Muscle of back (tissue), 11 donors: Measurements from ENCODE around the gene B4GALNT4. TPM values are rescaled to one million over a fixed set of nuclear protein-coding genes. Genes with fewer than 3 reads are reported as not detected.
A peak's percentile ranks its signal among the peaks of the same experiment; 100 is the strongest.
"Not testable (repeated sequence)": the region's sequence is repeated elsewhere in the genome, so short reads cannot be mapped to it uniquely, and the experiment has no call there.

ENCODE experiments used
- DNase-seq, 3 donors: peaks; one replicate each; pipeline versions ENCODE4 v3.0.0 to v3.0.0-alpha.2; 2013
- polyA plus RNA-seq, 10 donors: library from polyadenylated mRNA; unstranded; fragments of 120-200 nt; gene quantifications; one replicate each; pipeline ENCODE4 v1.2.1, GENCODE V29; 2013; ENCODE audit not compliant: insufficient read length in 10 of 10

B4GALNT4 gene
- polyA plus RNA-seq, 10 donors = 9.4 to 35.6 (median 13.8) TPM

DNA sequence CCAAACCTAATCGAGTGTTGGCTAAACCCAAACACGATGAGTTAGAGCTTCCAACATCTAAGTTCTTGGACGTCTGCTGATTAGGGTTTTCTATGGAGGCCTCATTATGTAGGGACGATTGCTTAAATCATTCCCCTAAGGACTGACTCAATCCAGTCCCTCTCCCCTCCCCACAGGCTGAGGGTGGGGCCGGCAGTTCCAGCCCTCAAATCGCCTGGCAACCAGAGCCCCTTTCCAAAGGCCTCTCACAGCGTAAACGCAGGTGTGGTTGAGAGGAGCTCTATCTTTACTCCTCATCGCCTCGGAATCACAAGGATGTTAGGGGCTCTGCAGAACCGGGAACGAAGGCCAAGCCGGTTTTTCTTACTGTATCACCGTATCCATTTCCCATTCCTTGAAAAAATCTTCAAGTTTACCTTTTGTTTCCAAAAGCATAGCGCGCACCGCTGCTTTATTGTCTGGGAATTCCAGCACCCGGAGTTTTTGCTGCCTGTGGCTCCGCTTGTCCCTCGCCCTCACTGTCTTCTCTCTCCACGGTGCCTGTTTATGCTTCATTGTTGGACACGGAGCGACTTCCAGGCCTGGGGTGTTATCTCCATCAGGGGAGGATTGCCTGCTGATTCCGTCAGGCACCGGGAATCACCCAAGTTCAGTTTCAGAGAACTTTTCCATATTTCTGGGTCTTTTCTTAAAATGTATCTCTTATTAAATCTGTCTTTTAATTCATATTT lies 34.9 kb upstream of the B4GALNT4 start:
- peak in 1 of 3 donors; percentile 77 for DNase-seq

DNA sequence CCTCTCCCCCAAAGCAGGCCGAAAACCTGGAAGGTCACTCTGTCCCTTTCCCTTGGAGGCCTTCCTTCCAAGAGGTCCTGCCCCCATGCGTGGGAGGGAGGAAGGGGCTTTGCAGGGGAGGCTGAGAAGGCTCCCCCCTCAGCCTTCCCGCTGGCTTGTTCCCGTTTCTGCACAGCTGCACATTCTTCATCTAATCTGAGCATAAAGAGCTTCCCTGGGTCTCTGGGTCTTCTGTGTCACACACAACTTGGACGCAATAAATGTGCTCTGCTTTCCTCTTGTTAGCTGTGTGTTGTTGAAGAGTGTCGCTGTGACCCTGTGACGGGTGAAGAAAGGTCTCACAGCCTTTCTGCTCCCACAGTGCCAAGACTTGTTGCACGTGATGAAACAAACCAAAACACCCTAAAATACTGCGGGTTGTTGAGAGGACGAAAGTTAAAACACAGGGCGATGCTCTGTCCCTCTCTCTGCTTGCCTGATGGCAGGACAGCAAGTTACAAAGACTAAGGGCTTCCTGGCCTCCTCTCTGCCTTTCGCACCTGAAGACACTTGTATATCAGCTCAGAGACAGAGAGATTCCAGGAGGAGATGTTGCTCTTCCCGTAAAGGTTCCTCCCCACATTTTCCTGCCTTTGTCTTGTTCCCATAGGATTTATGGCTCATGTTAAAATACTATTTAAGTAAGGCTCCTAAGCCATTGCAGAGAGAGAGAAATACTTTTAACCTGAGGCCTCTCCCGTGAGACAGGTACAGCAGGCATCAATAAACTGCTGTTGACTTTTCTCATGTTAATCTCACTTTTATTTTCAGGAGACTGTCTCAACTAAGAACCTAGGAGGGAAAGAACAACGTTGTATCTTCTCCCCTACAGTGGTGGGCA lies 33.3 kb upstream of the B4GALNT4 start:
- DNase-seq = peak; percentile 59 to 92 (median 65)

DNA sequence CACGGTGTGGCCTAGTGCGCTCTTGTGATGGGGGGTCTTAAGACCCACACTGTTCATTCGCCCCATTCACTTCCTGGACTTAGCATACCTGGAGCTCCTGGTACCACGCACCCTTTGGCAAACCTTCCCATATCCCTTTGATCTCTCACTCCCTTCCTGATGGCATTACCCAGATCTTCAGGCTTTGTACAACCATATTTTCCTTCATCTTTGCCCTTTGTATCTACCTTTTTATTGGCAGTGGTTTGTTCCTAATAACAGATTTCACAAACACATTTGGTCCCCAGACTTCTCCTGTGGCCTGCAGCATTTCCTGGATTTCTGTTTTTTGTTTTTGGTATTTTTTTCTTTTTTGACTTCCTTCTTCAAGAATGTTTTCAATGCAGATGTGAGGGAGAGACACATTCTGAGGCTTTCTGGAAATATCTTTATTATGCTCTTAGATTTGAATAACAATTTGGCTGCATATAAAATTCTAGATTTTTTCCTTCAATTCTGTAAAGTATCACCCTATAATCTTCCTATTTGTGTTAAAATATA lies 32.6 kb upstream of the B4GALNT4 start:
- DNase-seq = peak in 1 of 3 donors; percentile 45

DNA sequence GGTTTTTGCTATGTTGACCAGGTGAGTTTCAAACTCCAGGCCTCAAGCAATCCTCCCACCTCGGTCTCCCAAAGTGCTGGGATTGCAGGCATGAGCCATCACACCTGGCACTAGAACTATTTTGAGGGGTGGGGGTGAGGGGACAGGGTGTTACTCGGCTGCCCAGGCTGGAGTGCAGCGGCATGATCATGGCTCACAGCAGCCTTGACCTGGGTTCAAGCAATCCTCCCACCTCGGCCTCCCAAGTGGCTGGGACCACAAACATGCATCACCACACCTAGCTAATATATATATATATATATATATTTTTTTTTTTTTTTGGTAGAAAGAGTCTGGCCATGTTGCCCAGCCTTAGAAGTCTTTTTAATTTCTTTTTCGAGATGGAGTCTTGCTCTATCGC lies 31.6 kb upstream of the B4GALNT4 start:
- no peak for DNase-seq

DNA sequence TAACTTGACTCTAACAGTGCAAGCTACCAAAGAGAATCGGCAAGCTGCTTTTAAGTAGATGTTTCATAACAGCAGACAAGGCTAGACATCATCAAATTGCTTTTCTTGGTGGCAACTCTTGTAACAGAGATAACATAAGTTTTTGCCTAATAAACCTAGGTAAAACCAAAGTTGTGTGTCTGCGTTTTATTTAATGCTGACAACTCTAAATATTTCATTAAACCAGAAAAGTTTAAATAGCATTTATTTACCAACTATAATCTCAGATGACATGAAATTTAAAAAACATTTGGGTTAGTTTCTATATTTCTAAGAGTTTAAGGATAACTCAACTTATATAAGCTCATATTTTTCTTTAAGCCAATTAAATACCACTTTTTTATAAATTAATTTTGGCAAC lies 29.3 kb upstream of the B4GALNT4 start:
- no peak for DNase-seq

DNA sequence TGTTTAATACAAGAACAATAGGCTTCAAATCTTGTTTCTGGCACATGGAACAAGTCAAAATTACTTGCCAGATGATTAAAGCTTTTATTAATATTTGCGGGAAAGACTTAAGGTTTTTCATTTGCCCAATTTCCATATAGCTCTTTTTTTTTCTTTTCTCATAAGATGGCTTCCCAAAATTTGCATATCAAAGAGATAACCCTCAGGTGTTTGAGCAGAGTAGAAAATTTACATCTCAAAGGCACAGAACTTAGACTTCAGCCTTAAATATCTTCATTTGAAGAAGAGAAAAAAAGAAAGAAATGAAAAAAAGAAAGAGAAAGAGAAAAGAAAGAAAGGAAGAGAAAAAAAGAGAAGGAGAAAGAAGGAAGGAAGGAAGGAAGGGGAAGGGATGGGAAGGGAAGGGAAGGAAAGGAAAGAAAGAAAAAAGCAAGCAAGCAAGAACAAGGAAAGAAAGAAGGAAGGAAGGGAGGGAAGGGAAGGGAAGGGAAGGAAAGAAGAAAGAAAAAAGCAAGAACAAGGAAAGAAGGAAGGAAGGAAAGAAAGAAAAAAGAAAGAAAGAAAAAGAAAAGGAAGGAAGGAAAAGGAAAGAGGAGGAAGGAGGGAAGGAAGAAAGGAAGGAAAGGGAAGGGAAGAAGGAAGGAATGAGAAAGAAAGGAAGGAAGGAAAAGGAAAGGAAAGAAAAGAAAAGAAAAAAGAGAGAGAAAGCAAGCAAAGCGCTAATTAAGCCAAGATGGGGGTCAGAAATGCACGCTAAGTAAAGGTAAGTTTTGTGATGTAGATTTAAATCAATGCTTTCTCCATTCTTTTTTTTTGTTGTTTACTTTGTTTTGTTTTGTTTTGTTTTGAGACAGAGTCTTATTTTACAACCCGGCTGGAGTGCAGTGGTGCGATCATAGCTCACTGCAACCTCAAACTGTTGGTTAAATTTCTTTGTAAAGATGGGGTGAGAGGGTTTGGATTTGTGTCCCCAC lies 28.5 kb upstream of the B4GALNT4 start:
- DNase-seq = no peak

DNA sequence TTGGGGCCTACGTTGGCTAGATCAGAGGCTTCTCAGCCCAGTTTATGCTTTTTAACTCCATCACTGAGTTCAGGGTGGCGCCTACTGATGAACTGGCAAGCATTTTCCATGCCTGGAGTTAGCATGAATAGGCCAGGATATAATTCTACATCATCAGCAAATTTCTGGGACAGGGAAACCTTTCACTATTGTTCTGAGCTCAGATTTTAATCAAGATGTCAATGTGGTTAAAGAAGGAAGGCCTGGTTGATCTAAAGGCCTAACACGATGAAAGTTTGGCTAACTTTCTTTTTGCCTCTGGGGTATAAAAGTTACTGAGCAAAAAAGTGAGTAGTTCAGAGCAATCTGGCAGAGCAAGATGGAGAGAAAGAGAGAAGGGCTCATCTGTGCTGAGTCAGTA lies 27.0 kb upstream of the B4GALNT4 start:
- DNase-seq = no peak

DNA sequence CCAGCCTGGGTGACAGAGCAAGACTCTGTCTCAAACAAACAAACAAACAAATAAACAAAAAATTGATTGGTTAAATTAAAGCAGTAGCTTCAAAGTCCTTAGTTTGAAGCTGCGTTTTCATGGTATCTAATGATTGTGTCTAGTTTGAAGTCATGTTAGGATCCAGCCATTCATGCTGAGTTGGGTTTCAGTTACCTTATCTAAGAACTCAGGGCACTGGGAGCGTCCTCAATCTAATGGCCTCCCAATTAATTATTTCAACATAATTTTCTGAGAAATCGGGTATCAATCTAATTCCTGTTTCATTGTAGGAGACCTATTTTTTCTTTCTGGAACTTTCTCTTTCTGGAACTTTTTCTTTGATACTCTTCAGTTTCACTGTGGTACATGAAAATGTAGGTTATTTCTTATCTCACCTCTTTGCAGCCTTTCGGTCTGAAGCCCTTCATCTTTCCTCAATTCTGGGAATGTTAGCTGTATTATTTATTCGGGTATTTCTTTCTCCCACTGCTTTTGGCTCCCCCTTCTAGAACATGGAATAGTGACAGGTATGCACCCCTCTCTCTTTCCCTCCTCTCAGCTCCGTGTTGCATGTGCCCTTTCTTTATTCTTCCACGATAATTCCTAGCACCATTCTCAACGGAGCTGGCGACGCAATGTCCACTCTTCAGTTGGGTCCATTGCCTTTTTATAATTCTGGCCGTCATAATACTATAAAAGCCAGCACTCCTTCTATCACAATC lies 24.3 kb upstream of the B4GALNT4 start:
- no peak for DNase-seq

DNA sequence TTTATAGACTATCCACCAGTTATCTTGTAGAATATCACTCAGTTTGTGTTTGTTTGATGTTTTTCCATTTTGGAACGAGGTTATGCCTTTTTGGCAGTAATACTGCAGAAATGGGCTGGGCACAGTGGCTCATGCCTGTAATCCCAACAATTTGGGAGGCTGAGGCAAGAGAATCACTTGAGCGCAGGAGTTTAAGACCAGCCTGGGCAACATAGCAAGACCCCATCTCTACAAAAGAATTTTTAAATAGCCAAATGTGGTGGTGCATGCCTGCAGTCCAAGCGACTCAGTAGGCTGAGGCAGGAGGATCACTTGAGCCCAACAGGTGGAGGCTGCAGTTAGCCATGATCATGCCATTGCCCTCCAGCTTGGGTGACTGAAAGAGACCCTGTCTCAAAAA lies 22.8 kb upstream of the B4GALNT4 start:
- no peak for DNase-seq

DNA sequence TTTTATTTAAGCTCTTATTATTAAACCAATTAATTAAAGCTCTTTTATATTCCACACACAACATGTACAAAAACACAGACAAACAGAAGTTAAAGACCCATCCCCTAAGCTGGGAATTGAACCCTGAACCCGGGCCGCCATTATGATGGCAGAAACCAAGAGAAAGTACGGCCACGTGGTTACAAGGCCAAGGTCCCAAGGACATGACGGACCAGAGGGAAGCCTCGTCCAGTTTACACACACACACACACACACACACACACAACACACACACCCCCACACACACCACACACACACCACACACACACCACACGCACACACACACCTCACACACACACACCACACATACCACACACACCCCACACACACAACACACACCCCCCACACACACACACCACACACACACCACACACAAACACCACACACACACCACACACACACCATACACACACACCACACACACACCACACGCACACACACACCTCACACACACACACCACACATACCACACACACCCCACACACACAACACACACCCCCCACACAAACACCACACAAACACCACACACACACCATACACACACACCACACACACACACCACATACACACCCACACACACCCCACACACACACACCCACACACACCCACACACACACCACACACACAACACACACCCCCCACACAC lies 19.9 kb upstream of the B4GALNT4 start:
- DNase-seq = not testable (repeated sequence)

DNA sequence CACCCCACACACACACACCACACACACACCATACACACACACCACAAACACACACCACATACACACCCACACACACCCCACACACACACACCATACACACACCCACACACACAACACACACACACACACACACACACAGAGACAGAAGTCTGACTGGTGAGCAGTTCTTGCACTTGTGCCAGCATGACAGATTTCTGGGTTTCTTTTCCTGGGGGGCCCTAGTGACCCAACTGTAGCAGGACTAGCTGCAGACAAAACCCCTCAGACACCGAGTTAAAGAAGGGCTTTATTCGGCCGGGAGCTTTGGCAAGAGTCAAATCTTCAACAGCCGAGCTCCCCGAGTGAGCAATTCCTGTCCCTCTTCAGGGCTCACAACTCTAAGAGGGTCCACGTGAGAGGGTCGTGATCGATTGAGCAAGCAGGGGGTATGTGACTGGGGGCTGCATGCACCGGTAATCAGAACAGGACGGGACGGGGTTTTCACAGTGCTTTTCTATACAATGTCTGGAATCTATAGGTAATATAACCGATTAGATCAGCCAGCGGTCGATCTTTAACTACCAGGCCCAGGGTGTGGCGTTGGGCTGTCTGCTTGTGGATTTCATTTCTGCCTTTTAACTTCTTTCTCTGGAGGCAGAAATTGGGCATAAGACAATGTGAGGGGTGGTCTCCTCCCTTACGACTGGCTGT lies 19.1 kb upstream of the B4GALNT4 start:
- DNase-seq = not testable (repeated sequence)

DNA sequence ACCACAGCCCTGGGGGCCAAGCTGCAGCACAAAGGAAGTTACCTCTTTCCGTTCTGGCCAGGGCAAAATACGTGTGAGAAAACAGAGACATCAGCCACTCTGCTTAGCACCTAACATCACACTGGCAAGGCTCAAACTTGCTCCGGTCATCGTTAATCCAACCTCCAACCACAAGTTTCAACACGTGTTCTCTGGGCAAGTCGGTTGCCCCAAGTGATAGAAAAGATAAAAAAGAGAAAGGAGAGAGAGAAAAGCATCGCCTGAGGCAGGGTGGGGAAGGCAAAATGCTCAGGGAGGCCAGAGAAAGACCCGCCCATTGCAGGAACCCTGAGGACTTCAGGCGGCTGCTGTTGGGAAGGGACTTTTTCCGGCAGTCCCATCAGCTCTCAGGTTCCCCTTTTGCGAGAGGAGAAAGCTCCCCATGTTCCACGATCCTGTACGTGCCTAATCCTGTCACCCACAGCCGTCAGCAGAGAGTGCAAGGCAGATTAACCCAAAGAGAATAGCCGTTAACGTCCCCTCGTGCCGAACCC lies 18.5 kb upstream of the B4GALNT4 start:
- DNase-seq = peak in 1 of 3 donors; percentile 64

DNA sequence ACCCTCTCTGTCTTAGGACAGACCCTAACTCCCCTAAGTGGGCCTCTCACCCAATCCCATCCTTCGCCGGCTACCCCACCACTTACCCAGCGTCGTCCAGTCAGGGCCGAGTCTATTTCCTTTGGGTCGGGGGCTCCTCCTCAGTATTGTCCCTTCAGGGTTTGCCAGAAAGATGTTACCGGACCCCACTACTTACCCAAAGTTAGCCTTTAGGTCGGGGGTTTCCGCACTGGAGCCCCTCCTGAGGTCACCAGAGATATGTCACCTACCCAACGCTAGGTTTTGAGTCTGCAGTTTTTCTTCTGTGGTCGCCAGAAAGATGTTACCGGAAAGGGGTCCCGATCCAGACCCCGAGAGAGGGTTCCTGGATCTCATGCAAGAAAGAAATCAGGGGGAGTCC lies 17.9 kb upstream of the B4GALNT4 start:
- no peak for DNase-seq

DNA sequence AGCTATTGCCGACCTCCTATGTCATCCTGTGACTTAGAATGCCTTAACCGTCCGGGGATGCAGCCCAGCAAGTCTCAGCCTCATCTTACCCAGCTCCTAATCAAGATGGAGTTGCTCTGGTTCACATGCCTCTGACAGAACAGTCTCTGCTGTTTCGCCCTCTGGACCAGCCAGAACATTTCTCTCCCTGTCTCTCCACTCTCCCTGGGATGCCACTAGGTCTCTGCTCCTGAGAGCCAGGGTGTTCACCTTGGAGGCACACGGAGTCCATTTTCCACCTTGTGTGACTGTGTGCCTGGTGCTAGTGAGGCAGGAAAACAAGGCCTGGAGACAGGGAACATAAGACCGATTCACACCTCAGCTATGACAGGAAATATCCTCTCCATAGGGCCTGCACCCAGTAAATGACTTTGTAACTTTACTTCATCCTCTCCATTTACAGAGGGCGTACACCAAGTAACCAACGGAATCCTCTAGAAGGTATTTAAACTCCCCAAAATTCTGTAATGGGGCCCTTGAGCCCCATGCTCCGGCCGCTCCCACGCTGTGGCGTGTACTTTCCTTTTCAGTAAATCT lies 16.8 kb upstream of the B4GALNT4 start:
- DNase-seq = no peak

DNA sequence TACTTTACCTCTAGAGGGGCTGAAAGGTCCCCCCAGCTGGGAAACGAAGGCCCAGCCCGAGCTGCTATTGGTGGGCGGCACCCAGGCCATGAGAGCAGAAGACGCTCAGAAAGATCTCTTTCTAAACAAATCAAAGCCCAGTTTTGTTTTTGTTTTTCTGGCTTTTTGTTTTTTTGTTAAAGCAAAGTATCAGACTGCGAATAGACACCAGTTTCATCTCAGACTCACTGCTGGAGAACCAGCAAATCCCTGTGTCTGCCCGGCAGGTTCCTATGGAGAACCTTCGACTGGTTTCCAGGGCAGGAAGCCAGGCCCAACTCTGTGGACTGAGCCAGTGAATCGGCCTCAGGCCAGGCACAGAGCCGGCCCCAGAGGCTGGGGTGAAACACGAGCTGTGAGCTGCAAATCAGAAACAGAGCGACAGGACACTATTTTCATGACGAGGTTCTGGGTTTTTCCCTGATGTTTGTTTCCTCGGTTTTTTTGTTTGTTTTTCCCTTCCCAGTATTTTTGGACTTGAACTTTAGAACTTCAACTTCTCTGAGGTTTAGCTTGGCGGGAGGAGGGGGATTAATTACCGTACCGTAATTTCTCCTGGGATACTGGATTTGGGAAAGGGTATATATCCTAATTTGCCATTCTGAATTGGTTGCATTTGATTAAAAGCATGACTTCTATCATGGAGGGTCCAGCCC lies 16.0 kb upstream of the B4GALNT4 start:
- peak; percentile 78 to 94 (median 91) for DNase-seq

DNA sequence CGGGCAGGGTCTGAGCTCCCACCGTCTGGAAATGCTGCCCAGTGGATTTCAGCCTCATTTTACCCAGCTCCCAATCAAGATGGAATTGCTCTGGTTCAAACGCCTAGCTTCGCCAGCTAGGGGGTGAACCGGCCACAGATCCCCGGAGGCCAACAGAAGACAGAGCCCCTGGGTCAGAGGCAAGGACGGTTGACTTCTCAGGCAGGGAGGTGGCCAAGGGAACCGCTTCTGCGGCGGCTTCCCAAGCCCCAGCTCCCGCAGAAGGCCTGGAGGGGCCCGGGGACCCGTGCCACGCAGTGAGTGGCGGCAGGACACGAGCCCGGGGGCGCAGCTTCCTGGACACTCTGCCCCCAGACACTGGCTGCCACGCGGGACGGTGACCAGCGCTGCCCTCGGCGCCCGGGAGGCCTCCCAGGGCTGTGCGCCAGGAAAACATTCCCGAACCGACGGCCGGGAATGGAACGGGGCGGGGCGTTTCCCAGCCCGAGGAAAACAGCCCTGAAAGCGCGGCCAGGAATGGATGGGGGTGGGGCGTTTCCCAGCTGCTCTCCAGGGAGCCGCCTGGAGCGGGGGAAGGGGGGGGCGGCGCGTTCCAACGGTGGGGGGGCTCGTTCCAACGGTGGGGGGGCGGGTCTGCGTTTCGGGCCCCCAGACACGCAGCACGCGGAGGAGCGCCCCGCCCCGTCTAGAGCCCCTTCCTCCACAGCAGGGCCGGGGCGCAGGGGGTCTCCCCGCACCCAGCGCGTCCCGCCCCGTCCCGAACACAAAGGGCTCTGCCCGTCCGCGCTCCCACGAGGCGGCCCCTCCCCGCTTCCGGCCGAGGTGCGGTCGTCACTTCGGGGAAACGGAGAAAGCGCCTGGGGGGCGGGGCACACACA lies 13.5 kb upstream of the B4GALNT4 start:
- peak; percentile 94 to 97 (median 96) for DNase-seq

DNA sequence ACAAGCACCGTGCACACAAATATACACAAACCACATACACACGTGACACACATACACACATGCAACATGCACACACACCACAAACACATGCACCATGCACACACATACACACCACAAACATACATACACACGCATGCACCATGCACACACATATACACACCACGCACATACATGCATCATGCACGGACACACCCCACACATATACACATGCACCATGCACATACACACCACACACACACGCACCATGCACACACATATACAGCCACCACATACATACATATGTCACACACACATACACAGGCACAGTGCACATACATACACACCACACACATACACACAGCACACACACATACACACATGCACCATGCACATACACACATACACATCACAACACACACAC lies 12.7 kb upstream of the B4GALNT4 start:
- no peak for DNase-seq
